ENCODE measurements around the gene RNF20. TPM values are rescaled to one million over a fixed set of nuclear protein-coding genes. Genes with fewer than 3 reads are reported as not detected.
"Not testable (repeated sequence)": the region's sequence is repeated elsewhere in the genome, so short reads cannot be mapped to it uniquely, and the experiment has no call there.

RNF20 gene
- total RNA-seq, 1 experiment from 2014 or later, result 29.2 TPM

- DNase-seq (ENCODE audit: low read depth), result peak; percentile 35
Observed at GRCh38 chr9:101536938-101537337, 3.3 kb downstream of the RNF20 start.

GRCh38 chr9:101540069-101540468, 6.4 kb downstream of the RNF20 start:
- no peak for DNase-seq (ENCODE audit: low read depth)

GRCh38 chr9:101543098-101543735, 9.6 kb downstream of the RNF20 start:
- DNase-seq (ENCODE audit: low read depth), result no peak

- not testable (repeated sequence) for DNase-seq (ENCODE audit: low read depth)
Observed at GRCh38 chr9:101549472-101550098, 15.9 kb downstream of the RNF20 start.

- DNase-seq (ENCODE audit: low read depth), result no peak
Observed at GRCh38 chr9:101561740-101562139, 28.1 kb downstream of the RNF20 start.

- no peak for DNase-seq (ENCODE audit: low read depth)
Observed at GRCh38 chr9:101562966-101563365, 29.3 kb downstream of the RNF20 start.

- DNase-seq (ENCODE audit: low read depth), result no peak
Observed at GRCh38 chr9:101564252-101564651, 30.6 kb downstream of the RNF20 start.

- DNase-seq (ENCODE audit: low read depth), result peak; percentile 50
Observed at GRCh38 chr9:101566904-101567724, 33.5 kb downstream of the RNF20 start.

GRCh38 chr9:101567725-101568350, 34.2 kb downstream of the RNF20 start:
- no peak for DNase-seq (ENCODE audit: low read depth)

- DNase-seq (ENCODE audit: low read depth), result no peak
Observed at GRCh38 chr9:101569741-101570501, 36.3 kb downstream of the RNF20 start.

GRCh38 chr9:101571114-101571513, 37.5 kb downstream of the RNF20 start:
- DNase-seq (ENCODE audit: low read depth), result no peak

GRCh38 chr9:101572316-101572715, 38.7 kb downstream of the RNF20 start:
- no peak for DNase-seq (ENCODE audit: low read depth)

GRCh38 chr9:101574731-101575333, 41.2 kb downstream of the RNF20 start:
- no peak for DNase-seq (ENCODE audit: low read depth)

GRCh38 chr9:101578378-101578777, 44.7 kb downstream of the RNF20 start:
- peak; percentile 13 for DNase-seq (ENCODE audit: low read depth)

GRCh38 chr9:101579711-101580545, 46.3 kb downstream of the RNF20 start:
- DNase-seq (ENCODE audit: low read depth), result no peak

- peak; percentile 43 for DNase-seq (ENCODE audit: low read depth)
Observed at GRCh38 chr9:101582553-101582952, 48.9 kb downstream of the RNF20 start.

GRCh38 chr9:101585740-101586139, 52.1 kb downstream of the RNF20 start:
- no peak for DNase-seq (ENCODE audit: low read depth)

- DNase-seq (ENCODE audit: low read depth), result peak; percentile 57
Observed at GRCh38 chr9:101586651-101587050, 53.0 kb downstream of the RNF20 start.

- no peak for DNase-seq (ENCODE audit: low read depth)
Observed at GRCh38 chr9:101587332-101588043, 53.8 kb downstream of the RNF20 start.

GRCh38 chr9:101590074-101590473, 56.4 kb downstream of the RNF20 start:
- DNase-seq (ENCODE audit: low read depth), result peak; percentile 58
